Osteoblast (primary cell): ENCODE results near the gene VIPR2. TPM values are rescaled to one million over a fixed set of nuclear protein-coding genes. Genes with fewer than 3 reads are reported as not detected.

Experiments used
- DNase-seq: peaks from one replicate; pipeline ENCODE4 v3.0.0; 2011; ENCODE audit warnings: low spot score, mixed read lengths; ENCODE audit not compliant: insufficient read length; ENCODE audit errors: missing footprints
- H2AFZ ChIP-seq: 2 replicates; pipeline ENCODE4 v1.6.0; 2011; ENCODE audit warnings: mild to moderate bottlenecking, low read length
- H3K27ac ChIP-seq: 2 replicates; pipeline ENCODE4 v1.5.1; 2011; ENCODE audit warnings: mild to moderate bottlenecking, low read depth, low read length, moderate library complexity
- H3K27me3 ChIP-seq: 2 replicates; pipeline ENCODE4 v1.6.0; 2012; ENCODE audit warnings: mild to moderate bottlenecking, control low read depth, inconsistent platforms, low read length, moderate library complexity; ENCODE audit not compliant: insufficient read depth
- H3K36me3 ChIP-seq: 2 replicates; pipeline ENCODE4 v1.5.1; 2011; ENCODE audit warnings: mild to moderate bottlenecking, low read length, control low read depth, moderate library complexity; ENCODE audit not compliant: insufficient read depth
- H3K4me1 ChIP-seq: 2 replicates; pipeline ENCODE4 v1.5.1; 2011; ENCODE audit warnings: mild to moderate bottlenecking, low read length, control low read depth, moderate library complexity; ENCODE audit not compliant: insufficient read depth
- H3K4me2 ChIP-seq: 2 replicates; pipeline ENCODE4 v1.6.0; 2011; ENCODE audit warnings: mild to moderate bottlenecking, low read length; ENCODE audit not compliant: insufficient read depth
- H3K4me3 ChIP-seq: fragments of 200-600 bp; sonication (generic); 3 replicates; pipeline ENCODE4 v1.5.1; 2012; ENCODE audit warnings: mild to moderate bottlenecking, low read length, inconsistent platforms; ENCODE audit not compliant: insufficient read depth
- H3K79me2 ChIP-seq: 2 replicates; pipeline ENCODE4 v1.6.0; 2012; ENCODE audit warnings: mild to moderate bottlenecking, low read length, control low read depth, inconsistent platforms; ENCODE audit not compliant: insufficient read depth
- H3K9me3 ChIP-seq: 2 replicates; pipeline ENCODE4 v1.5.1; 2011; ENCODE audit warnings: low read depth, low read length, control low read depth
- H4K20me1 ChIP-seq: 2 replicates; pipeline ENCODE4 v1.6.0; 2012; ENCODE audit warnings: mild to moderate bottlenecking, low read length, control low read depth; ENCODE audit not compliant: insufficient read depth
- CTCF ChIP-seq: IDR thresholded peaks from 2 replicates; pipeline ENCODE4 v1.5.1; 2011; ENCODE audit warnings: mild to moderate bottlenecking, low read depth, low read length, moderate library complexity; ENCODE audit errors: extremely low read depth
- total RNA-seq: library from RNA; depleted of rRNA; stranded (reverse); fragments of >200 nt; gene quantifications from 2 replicates; pipeline ENCODE4 v1.2.3, GENCODE V29; 2012

The VIPR2 gene
- total RNA-seq = not detected in 2 replicates

DNA sequence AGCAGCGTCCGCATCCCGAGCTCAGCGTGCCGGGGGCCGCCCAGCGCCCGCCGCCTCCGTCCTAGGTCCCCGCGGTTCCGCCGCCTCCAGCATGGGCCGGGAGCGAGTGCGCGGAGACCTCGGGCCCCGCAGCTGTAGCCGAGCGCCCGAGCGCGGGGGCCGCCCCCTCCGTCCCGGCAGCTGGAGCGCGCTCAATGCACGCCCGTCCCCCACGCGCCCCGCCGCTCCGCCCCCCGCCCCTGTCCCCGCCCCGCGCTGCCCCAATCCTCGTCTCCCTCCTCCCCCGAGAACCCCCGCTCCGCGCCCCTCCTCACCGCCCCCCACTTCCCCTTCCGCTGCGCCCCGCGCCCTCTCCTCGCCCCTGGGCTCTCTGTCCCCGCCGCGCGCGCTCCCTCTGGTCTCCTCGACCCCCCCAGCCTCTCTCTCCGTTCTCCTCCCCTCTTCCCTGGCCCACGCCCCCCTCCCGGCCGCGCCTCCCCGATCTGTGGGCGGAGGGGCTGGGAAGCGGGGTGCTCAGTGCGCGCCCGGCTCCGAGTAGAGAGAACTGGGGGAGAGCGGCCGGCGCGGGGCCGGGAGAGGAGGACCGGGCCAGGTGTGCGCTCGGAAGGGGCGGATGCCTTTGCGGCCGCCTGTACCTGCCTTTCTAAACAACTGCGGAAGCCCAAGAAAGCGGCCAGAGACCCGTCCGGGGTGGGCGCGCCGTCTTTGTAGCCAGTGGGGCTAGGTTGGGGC, at the start of gene VIPR2:
VIPR2 (minus strand) TSS at position 110 of the 732 bp plus-strand sequence; CDS start at position 14, 96 bp downstream.
- no peak within 1 kb of the TSS for H3K4me3 ChIP-seq
- no peak for TF ChIP-seq CTCF
- no peak within 1 kb of the TSS for H3K27ac ChIP-seq
- no peak within 1 kb of the TSS for H3K4me2 ChIP-seq
- DNase-seq = no peak
- no peaks in the 10 kb centered on the region for H3K79me2 ChIP-seq
- peaks cover 19% of the 10 kb centered on the region for H3K27me3 ChIP-seq
- no peaks in the 10 kb centered on the region for H3K4me1 ChIP-seq
- no peaks in the 10 kb centered on the region for H3K9me3 ChIP-seq
- H4K20me1 ChIP-seq = no peaks in the 10 kb centered on the region
- H2AFZ ChIP-seq = no peak within 1 kb of the TSS
- no peaks in the 10 kb centered on the region for H3K36me3 ChIP-seq

DNA sequence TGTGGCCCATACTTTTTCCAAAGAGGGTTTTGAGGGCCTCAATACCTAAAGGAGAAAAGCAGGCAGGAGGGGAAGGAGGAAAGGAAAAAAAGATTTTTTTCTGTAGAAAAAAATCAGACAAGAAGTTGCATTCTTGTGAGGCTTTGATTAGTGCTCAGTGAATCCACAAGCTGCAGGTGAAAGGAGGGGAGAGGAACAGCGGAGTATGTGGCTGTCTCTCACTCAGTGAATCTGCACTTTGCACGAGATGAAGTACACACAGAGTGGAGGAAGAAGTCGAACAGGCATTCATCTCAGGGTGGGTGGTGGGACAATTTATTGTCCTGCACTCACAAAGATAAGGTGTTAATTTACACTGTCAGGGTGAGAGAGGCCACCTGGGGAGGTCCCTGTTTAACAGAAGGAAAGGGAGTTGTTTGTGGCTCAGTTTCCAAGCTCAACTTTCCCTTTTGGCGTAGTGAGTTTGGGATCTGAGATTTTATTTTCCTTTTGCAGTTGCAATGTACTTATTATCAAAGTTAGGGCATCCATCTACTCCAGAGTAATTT, 49.0 kb upstream of the VIPR2 start:
- Histone ChIP-seq H3K9me3 (no peaks in the 10 kb centered on the region), H3K4me3 (no peak overlapping the region), H3K27ac (no peak overlapping the region), H2AFZ (no peak overlapping the region), H4K20me1 (no peaks in the 10 kb centered on the region), H3K36me3 (no peaks in the 10 kb centered on the region), H3K79me2 (no peaks in the 10 kb centered on the region), H3K27me3 (no peaks in the 10 kb centered on the region), H3K4me2 (no peak overlapping the region), H3K4me1 (no peaks in the 10 kb centered on the region)
- no peak for TF ChIP-seq CTCF
- no peak for DNase-seq

- Histone ChIP-seq H4K20me1 (no peaks in the 10 kb centered on the region), H3K27me3 (no peaks in the 10 kb centered on the region), H3K36me3 (no peaks in the 10 kb centered on the region), H3K27ac (no peak overlapping the region), H2AFZ (no peak overlapping the region), H3K79me2 (no peaks in the 10 kb centered on the region), H3K4me2 (no peak overlapping the region), H3K9me3 (no peaks in the 10 kb centered on the region), H3K4me3 (no peak overlapping the region), H3K4me1 (no peaks in the 10 kb centered on the region)
- no peak for TF ChIP-seq CTCF
- DNase-seq = no peak
These were observed 48.2 kb upstream of the VIPR2 start for GRCh38 chr7:159192725-159193453.

DNA sequence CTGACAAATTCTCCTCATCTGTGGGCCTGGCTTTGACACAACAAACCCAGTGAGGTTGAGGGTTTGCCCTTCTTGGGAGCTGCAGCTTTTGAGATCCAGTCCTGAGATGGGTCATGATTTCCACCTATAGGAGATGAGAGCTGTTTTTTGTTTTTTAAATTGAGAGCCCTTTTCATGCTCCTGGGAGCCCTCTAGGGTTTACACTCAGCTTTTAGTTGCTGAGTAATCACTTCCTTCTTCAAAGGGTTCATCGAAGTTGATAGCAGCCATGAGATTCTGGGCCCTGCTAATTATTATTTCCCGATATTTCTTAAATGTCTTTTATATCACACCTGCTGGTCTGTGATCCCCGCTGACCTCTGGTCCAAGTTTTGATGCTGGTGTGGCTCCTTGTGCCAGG, 47.3 kb upstream of the VIPR2 start:
- H3K4me2 ChIP-seq = no peak overlapping the region
- H3K27ac ChIP-seq = no peak overlapping the region
- no peaks in the 10 kb centered on the region for H3K4me1 ChIP-seq
- DNase-seq = no peak
- no peaks in the 10 kb centered on the region for H3K9me3 ChIP-seq
- TF ChIP-seq CTCF = no peak
- no peak overlapping the region for H2AFZ ChIP-seq
- no peak overlapping the region for H3K4me3 ChIP-seq
- H4K20me1 ChIP-seq = no peaks in the 10 kb centered on the region
- H3K27me3 ChIP-seq = no peaks in the 10 kb centered on the region
- no peaks in the 10 kb centered on the region for H3K36me3 ChIP-seq
- no peaks in the 10 kb centered on the region for H3K79me2 ChIP-seq
